Neuronal stem cell (in vitro differentiated cells): ENCODE measurements around the gene PRKCE.

ENCODE experiments used
- DNase-seq: peaks from one replicate; pipeline ENCODE4 v3.0.0-alpha.2; 2013; ENCODE audit warnings: low spot score
- H2AFZ ChIP-seq: one replicate; pipeline ENCODE4 v1.6.1; 2013; ENCODE audit warnings: mild to moderate bottlenecking, low read length, inconsistent platforms
- H2AK5ac ChIP-seq: 2 replicates; pipeline ENCODE4 v1.6.1; 2013; ENCODE audit warnings: low read depth, mild to moderate bottlenecking, inconsistent platforms, low read length, moderate library complexity, mixed read lengths
- H2BK120ac ChIP-seq: 2 replicates; pipeline ENCODE4 v1.6.1; 2013; ENCODE audit warnings: low read depth, mild to moderate bottlenecking, inconsistent platforms, low read length, moderate library complexity, mixed read lengths
- H2BK12ac ChIP-seq: one replicate; pipeline ENCODE4 v1.6.1; 2013; ENCODE audit warnings: low read length, inconsistent platforms
- H2BK15ac ChIP-seq: 2 replicates; pipeline ENCODE4 v1.6.1; 2013; ENCODE audit warnings: mild to moderate bottlenecking, low read length, inconsistent platforms, mixed read lengths
- H2BK5ac ChIP-seq: one replicate; pipeline ENCODE4 v1.6.1; 2013; ENCODE audit warnings: inconsistent platforms, mild to moderate bottlenecking, low read length, moderate library complexity
- H3K14ac ChIP-seq: one replicate; pipeline ENCODE4 v1.6.1; 2013; ENCODE audit warnings: low read length, inconsistent platforms
- H3K18ac ChIP-seq: 2 replicates; pipeline ENCODE4 v1.6.1; 2013; ENCODE audit warnings: low read length, inconsistent platforms
- H3K23ac ChIP-seq: 2 replicates; pipeline ENCODE4 v1.6.1; 2013; ENCODE audit warnings: low read depth, mild to moderate bottlenecking, mixed read lengths, low read length, inconsistent platforms; ENCODE audit not compliant: poor library complexity
- H3K27ac ChIP-seq: replicated peaks from 3 replicates; pipeline ENCODE4 v1.5.1; 2013; ENCODE audit warnings: low read length, inconsistent platforms
- H3K27me3 ChIP-seq, 3 experiments: 2 replicates each; pipeline ENCODE4 v1.6.1; 2013; ENCODE audit warnings: low read length in 3 of 3, mild to moderate bottlenecking in 2 of 3, inconsistent platforms in 1 of 3, low read depth in 1 of 3, mixed read lengths in 1 of 3, moderate library complexity in 1 of 3; ENCODE audit not compliant: control insufficient read depth in 3 of 3, insufficient read depth in 3 of 3
- H3K36me3 ChIP-seq, 2 donors: replicated peaks in 1 of 2; 2 replicates each; pipeline ENCODE4 v1.6.1; 2013; ENCODE audit warnings: low read length in 2 of 2; ENCODE audit not compliant: control insufficient read depth in 2 of 2, insufficient read depth in 2 of 2
- H3K4ac ChIP-seq: 2 replicates; pipeline ENCODE4 v1.6.1; 2013; ENCODE audit warnings: inconsistent platforms, mild to moderate bottlenecking, low read length, moderate library complexity
- H3K4me1 ChIP-seq, 2 donors: 1 replicate in 1 of 2; 2 replicates in 1 of 2; pipeline ENCODE4 v1.6.1; 2013; ENCODE audit warnings: low read length in 2 of 2, low read depth in 1 of 2; ENCODE audit not compliant: control insufficient read depth in 2 of 2, insufficient read depth in 1 of 2
- H3K4me2 ChIP-seq: one replicate; pipeline ENCODE4 v1.6.1; 2013; ENCODE audit warnings: mild to moderate bottlenecking, low read length, inconsistent platforms; ENCODE audit not compliant: insufficient read depth, poor library complexity, severe bottlenecking
- H3K4me3 ChIP-seq, 2 donors: 2 replicates each; pipeline ENCODE4 v1.5.1; 2013; ENCODE audit warnings: low read length in 2 of 2, mild to moderate bottlenecking in 2 of 2, inconsistent platforms in 1 of 2, moderate library complexity in 1 of 2
- H3K79me1 ChIP-seq: one replicate; pipeline ENCODE4 v1.6.1; 2013; ENCODE audit warnings: low read depth, mild to moderate bottlenecking, inconsistent platforms, low read length, moderate library complexity
- H3K9ac ChIP-seq: one replicate; pipeline ENCODE4 v1.6.1; 2013; ENCODE audit warnings: mild to moderate bottlenecking, low read depth, low read length, inconsistent platforms; ENCODE audit not compliant: poor library complexity
- H3K9me3 ChIP-seq, 2 donors: replicated peaks in 1 of 2; 2 replicates each; pipeline versions ENCODE3 to v1.6.1; 2013; ENCODE audit warnings: low read length in 2 of 2, mild to moderate bottlenecking in 2 of 2, inconsistent platforms in 1 of 2, low read depth in 1 of 2, mixed read lengths in 1 of 2, moderate library complexity in 1 of 2; ENCODE audit not compliant: control insufficient read depth in 2 of 2, insufficient read depth in 1 of 2
- H4K8ac ChIP-seq: one replicate; pipeline ENCODE4 v1.6.1; 2013; ENCODE audit warnings: low read depth, mild to moderate bottlenecking, inconsistent platforms, low read length, moderate library complexity
- H4K91ac ChIP-seq: one replicate; pipeline ENCODE4 v1.6.1; 2013; ENCODE audit warnings: low read length, low read depth, mild to moderate bottlenecking, inconsistent platforms; ENCODE audit not compliant: poor library complexity
- WGBS, 2 donors: extraction: QIAGEN DNeasy Blood & Tissue Kit; methylation state at CpG; one replicate each; pipeline ENCODE4 v1.1.7; 2013; ENCODE audit warnings: missing lambda C conversion rate in 2 of 2, mixed read lengths in 1 of 2; ENCODE audit not compliant: insufficient read length in 2 of 2, insufficient replicate concordance in 1 of 2; ENCODE audit errors: extremely low coverage in 2 of 2; 5-methylcytosine and 5-hydroxymethylcytosine counted together

The PRKCE gene

DNA sequence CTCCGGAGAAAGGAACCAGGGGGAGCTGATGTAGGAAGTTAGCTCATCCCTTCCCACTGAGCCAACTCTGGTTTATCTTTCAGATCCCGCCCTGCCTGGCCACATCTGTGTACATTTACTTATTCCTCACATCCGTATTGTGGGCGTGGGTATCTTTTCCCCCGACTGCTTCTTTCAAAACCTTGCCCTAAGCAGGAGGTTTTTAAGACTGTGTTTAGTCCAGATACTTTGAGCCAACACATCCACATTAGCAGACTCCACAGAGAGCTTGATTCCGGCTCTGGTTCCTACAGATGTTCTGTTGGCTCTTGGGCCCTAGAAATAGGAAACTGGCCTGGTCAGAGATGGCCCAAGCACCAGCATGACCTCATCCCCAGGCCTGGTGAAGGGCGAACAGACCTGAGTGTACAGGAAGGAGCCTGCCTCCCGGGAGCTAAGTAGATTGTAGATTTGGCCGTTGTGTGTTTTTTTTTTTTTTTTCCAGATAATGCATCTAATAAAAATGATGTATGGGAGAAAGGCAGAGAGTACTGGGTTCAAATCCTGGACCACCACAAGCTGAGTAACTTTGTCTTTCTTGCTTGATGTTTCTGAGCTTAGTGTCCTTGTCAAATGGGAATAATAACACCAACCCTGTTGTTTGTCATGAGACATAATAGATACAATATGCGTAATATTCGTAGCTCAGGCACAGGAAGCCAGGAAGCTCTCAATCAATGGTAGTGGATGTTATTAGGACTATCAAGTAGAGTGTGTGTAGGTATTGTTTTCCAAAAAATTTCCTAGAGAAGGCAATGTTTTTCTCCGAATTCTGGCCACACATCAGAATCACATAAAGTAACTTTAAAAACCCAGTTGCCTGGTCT lies 92.3 kb downstream of the PRKCE start:
- no peak overlapping the region for H2BK12ac ChIP-seq
- H2BK15ac ChIP-seq, result no peak overlapping the region
- H2BK5ac ChIP-seq, result no peak overlapping the region
- H3K79me1 ChIP-seq, result no peaks in the 10 kb centered on the region
- H4K8ac ChIP-seq, result no peak overlapping the region
- H3K9me3 ChIP-seq, result peaks cover 2 to 6% of the 10 kb centered on the region in 2 donors
- no peak overlapping the region for H2BK120ac ChIP-seq
- H4K91ac ChIP-seq, result no peak overlapping the region
- no peak overlapping the region for H3K18ac ChIP-seq
- H3K4me3 ChIP-seq, result no peak overlapping the region
- H3K14ac ChIP-seq, result no peak overlapping the region
- no peak overlapping the region for H3K23ac ChIP-seq
- H3K4me2 ChIP-seq, result no peak overlapping the region
- peaks cover 7 to 8% of the 10 kb centered on the region in 2 donors for H3K4me1 ChIP-seq
- no peak overlapping the region for H3K9ac ChIP-seq
- no peaks in the 10 kb centered on the region for H3K27me3 ChIP-seq
- H2AFZ ChIP-seq, result no peak overlapping the region
- WGBS, 2 donors, result no CpG with 5 or more reads among the region's 12 CpGs
- H3K27ac ChIP-seq, result no peak overlapping the region
- no peaks in the 10 kb centered on the region for H3K36me3 ChIP-seq
- H3K4ac ChIP-seq, result no peak overlapping the region
- no peak for DNase-seq
- H2AK5ac ChIP-seq, result no peak overlapping the region

DNA sequence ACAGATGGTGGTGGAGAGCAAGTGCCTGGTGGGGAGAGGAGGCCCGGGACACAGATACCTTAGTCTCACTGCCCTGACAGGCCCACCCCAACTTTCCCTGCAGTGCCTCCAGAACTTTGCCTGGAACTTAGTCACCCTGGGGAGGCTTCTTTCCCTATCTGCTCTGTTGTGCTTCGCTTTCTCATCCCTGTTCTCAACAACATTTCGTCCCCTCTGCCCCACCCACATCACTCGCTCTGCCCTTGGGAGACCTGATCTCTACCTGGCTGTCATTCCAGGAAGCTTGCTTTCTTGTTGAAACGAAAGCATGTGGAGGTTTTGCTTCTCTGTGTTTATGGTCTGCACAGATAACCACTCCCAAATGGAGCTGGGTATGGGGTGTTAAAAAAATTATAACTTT lies 93.8 kb downstream of the PRKCE start:
- Histone ChIP-seq H3K36me3 (no peaks in the 10 kb centered on the region), H3K79me1 (no peaks in the 10 kb centered on the region), H4K91ac (no peak overlapping the region), H2BK12ac (no peak overlapping the region), H2BK120ac (no peak overlapping the region), H4K8ac (no peak overlapping the region), H2AFZ (no peak overlapping the region), H3K4ac (no peak overlapping the region), H3K9ac (no peak overlapping the region), H3K4me3 (no peak overlapping the region), H3K27me3 (no peaks in the 10 kb centered on the region), H3K23ac (no peak overlapping the region), H2BK15ac (no peak overlapping the region), H2AK5ac (no peak overlapping the region), H3K14ac (no peak overlapping the region), H3K4me2 (no peak overlapping the region), H3K9me3 (peaks cover 2 to 6% of the 10 kb centered on the region in 2 donors), H3K27ac (no peak overlapping the region), H2BK5ac (no peak overlapping the region), H3K18ac (no peak overlapping the region), H3K4me1 (peaks cover 4 to 5% of the 10 kb centered on the region in 2 donors)
- WGBS, 2 donors, result no CpG with 5 or more reads among the region's 5 CpGs
- no peak for DNase-seq

DNA sequence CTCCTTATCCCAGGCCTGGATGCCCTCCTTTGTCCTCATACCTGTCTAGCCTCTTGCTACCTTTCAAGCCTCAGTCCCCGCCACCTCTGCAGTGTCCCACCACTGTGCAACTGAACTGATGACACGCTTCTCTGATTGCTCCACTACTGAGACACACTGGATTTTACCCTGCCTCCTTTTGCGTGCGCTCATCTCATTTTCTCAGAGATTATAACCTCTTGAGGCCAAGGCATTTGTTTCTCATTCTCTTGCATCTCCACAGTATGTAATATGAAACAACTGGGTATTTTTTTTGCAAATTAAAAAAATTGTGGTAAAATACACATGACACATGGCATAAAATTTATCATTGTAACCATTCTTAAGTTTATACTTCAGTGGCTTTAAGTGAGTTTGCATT lies 95.4 kb downstream of the PRKCE start:
- Histone ChIP-seq H2BK120ac (no peak overlapping the region), H2AK5ac (no peak overlapping the region), H3K79me1 (no peaks in the 10 kb centered on the region), H3K4me2 (no peak overlapping the region), H2BK15ac (no peak overlapping the region), H3K23ac (no peak overlapping the region), H3K14ac (no peak overlapping the region), H2BK5ac (no peak overlapping the region), H3K4ac (no peak overlapping the region), H4K91ac (no peak overlapping the region), H3K9me3 (peaks cover 2 to 9% of the 10 kb centered on the region in 2 donors), H3K27me3 (no peaks in the 10 kb centered on the region), H3K36me3 (no peaks in the 10 kb centered on the region), H3K18ac (no peak overlapping the region), H3K4me3 (no peak overlapping the region), H3K9ac (no peak overlapping the region), H2BK12ac (no peak overlapping the region), H3K4me1 (peaks cover 0 to 2% of the 10 kb centered on the region in 2 donors), H3K27ac (no peak overlapping the region), H4K8ac (no peak overlapping the region), H2AFZ (no peak overlapping the region)
- WGBS, 2 donors, result no CpG with 5 or more reads among the region's 4 CpGs
- no peak for DNase-seq

DNA sequence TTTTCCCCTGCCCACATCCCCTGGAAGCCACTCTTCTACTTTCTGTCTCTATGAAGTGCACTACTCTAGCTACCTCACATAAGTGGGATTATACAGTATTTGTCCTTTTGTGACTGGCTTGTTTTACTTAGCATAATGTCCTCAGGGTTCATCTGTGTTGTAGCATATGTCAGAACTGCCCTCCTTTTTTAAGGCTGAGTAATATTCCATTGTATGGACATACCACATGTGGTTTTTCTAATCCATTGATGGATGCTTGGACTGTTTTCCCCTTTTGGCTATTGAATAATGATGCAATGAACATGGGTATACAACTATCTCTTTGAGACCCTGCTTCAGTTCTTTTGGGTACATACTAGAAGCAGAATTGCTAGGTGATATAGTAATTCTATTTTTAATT lies 95.9 kb downstream of the PRKCE start:
- no peak overlapping the region for H3K23ac ChIP-seq

More for the DNA sequence above, 95.9 kb downstream of the PRKCE start:
- H3K9ac ChIP-seq, result no peak overlapping the region
- peaks cover 0 to 2% of the 10 kb centered on the region in 2 donors for H3K4me1 ChIP-seq
- no peak overlapping the region for H2BK5ac ChIP-seq
- peaks cover 2 to 9% of the 10 kb centered on the region in 2 donors for H3K9me3 ChIP-seq
- no peak overlapping the region for H2AFZ ChIP-seq
- H3K14ac ChIP-seq, result no peak overlapping the region
- no peak overlapping the region for H3K4ac ChIP-seq
- no peak overlapping the region for H2BK12ac ChIP-seq
- no peak overlapping the region for H3K4me3 ChIP-seq
- H4K8ac ChIP-seq, result no peak overlapping the region
- no peak overlapping the region for H3K4me2 ChIP-seq
- H2BK15ac ChIP-seq, result no peak overlapping the region
- no peak for DNase-seq
- H3K79me1 ChIP-seq, result no peaks in the 10 kb centered on the region
- H3K36me3 ChIP-seq, result no peaks in the 10 kb centered on the region
- no peak overlapping the region for H2AK5ac ChIP-seq
- no peak overlapping the region for H3K18ac ChIP-seq
- no peak overlapping the region for H3K27ac ChIP-seq
- H2BK120ac ChIP-seq, result no peak overlapping the region
- no peaks in the 10 kb centered on the region for H3K27me3 ChIP-seq
- no peak overlapping the region for H4K91ac ChIP-seq
